ENCODE measurements around the gene PCCA.

PCCA gene

DNA sequence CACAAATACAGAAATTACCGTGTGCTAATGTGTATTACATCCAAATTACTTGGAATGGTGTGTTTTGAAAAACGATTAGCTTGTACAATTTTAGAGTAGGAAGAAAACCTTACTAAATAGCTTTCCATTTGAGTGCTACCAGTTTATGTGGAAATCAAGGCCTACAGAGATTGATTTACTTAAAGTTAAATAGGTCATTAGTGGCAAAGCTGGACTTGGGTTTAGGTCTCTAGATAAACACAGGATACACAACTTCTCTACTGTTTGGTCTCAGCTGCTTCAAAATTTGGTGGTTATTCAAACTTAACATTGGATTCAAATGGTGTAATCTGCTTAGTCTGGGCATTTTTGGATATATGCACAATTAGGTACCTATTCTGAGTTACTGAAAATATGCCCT, 21.4 kb downstream of the PCCA start:
- H3K4me1 Mint-ChIP-seq = peaks cover 8% of the 10 kb centered on the region
- ATAC-seq = no peak

DNA sequence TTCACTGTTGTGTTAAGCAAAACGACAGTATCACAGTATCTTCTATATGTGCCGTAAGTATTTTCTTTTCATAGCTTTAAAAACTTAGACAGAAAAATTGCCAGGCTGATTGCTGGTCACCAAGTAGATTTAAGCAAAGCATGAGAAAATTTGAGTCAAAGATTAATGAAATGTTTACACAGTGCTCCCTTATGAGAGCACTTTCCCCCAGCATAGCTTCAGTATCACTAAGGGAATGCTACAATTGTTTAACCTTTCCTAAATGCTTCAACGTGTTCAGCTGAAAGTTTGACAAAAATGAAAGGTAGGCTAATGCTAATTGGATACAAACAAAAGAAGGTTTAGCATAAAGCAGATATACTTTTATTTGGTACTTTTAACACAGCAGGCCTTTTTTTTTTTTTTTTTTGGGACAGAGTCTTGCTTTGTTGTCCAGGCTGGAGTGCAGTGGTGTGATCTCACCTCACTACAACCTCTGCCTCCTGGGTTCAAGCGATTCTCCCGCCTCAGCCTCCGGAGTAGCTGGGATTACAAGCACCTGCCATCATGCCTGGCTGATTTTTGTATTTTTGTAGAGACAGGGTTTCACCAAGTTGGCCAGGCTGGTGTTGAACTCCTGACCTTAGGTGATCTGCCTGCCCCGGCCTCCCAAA, 23.4 kb downstream of the PCCA start:
- peaks cover 15% of the 10 kb centered on the region for H3K4me1 Mint-ChIP-seq
- no peaks in the 10 kb centered on the region for H3K27me3 Mint-ChIP-seq
- no peak overlapping the region for H3K4me3 Mint-ChIP-seq
- ATAC-seq (no peak), DNase-seq (no peak)
- no peaks in the 10 kb centered on the region for H3K9me3 Mint-ChIP-seq
- H3K36me3 Mint-ChIP-seq (ENCODE audit: low read depth) = peaks cover 8% of the 10 kb centered on the region
- H3K27ac Mint-ChIP-seq = no peak overlapping the region

More for the DNA sequence above, 21.4 kb downstream of the PCCA start:
- Mint-ChIP-seq H3K27ac (no peak overlapping the region), H3K9me3 (no peaks in the 10 kb centered on the region), H3K4me3 (no peak overlapping the region), H3K27me3 (no peaks in the 10 kb centered on the region), H3K36me3 (ENCODE audit: low read depth) (peaks cover 8% of the 10 kb centered on the region)
- no peak for DNase-seq

DNA sequence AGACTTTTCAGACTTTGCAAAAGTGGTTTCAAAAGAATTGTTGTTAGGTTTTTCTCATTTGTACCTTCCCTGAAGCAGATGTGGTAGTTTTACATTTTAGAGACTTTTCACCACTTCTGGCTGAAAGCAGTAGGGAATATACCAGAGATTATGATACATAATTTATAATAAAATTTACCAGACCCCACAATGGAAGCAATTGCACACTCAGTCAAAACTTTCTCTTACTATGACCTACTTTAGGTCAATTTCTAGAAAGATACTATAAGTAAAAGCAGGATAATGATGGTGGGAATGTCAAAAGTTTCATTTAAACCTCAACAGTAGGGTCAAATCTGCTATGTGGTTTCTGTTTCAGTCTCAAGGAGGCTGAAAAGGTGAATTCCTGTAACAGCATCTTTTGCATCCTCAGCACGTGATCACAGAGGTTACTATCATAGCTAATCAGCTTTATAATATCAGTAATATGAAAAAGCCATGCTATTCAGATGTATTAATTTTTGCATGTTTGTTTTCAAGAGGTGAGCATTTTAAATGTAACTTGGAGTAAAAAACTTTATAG, 26.9 kb downstream of the PCCA start:
- Mint-ChIP-seq H3K27me3 (no peaks in the 10 kb centered on the region), H3K27ac (no peak overlapping the region), H3K36me3 (ENCODE audit: low read depth) (peaks cover 22% of the 10 kb centered on the region), H3K9me3 (no peaks in the 10 kb centered on the region), H3K4me1 (peaks cover 13% of the 10 kb centered on the region), H3K4me3 (no peak overlapping the region)
- no peak for DNase-seq
- ATAC-seq = no peak

DNA sequence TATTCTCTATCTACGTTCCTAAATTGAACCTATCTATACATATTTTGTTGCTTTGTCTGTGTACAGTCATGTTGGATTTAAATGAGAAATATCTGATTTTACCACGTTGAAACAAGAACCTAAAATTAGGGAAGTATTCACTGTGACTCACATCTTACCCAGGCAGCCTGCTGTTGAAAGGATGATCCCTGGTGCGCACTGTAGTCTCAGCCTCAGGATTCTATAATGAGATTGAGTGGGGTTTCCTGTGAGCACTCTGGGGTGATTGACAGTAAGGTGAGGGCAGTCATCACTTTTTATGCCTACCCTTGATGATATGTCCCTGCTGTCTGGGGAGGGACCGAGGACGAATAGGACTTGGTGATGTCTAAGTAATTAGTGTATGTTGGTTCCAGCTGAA, 35.4 kb downstream of the PCCA start:
- H3K27ac Mint-ChIP-seq = no peak overlapping the region
- H3K9me3 Mint-ChIP-seq = peaks cover 17% of the 10 kb centered on the region
- no peak for DNase-seq
- H3K36me3 Mint-ChIP-seq (ENCODE audit: low read depth) = peaks cover 28% of the 10 kb centered on the region
- H3K4me1 Mint-ChIP-seq = peaks cover 8% of the 10 kb centered on the region
- H3K4me3 Mint-ChIP-seq = no peak overlapping the region
- no peak for ATAC-seq
- H3K27me3 Mint-ChIP-seq = no peaks in the 10 kb centered on the region

GRCh38 chr13:100125946-100126345, 37.1 kb downstream of the PCCA start:
- H3K9me3 Mint-ChIP-seq = peaks cover 17% of the 10 kb centered on the region
- H3K4me1 Mint-ChIP-seq = peaks cover 19% of the 10 kb centered on the region
- DNase-seq = no peak
- no peak for ATAC-seq
- H3K36me3 Mint-ChIP-seq (ENCODE audit: low read depth) = peaks cover 18% of the 10 kb centered on the region
- H3K4me3 Mint-ChIP-seq = no peak overlapping the region
- no peak overlapping the region for H3K27ac Mint-ChIP-seq
- no peaks in the 10 kb centered on the region for H3K27me3 Mint-ChIP-seq

GRCh38 chr13:100128373-100128772, 39.5 kb downstream of the PCCA start:
- DNase-seq (no peak), ATAC-seq (no peak)
- Mint-ChIP-seq H3K27me3 (no peaks in the 10 kb centered on the region), H3K4me1 (peaks cover 28% of the 10 kb centered on the region), H3K27ac (no peak overlapping the region), H3K36me3 (ENCODE audit: low read depth) (peaks cover 7% of the 10 kb centered on the region), H3K4me3 (no peak overlapping the region), H3K9me3 (peaks cover 4% of the 10 kb centered on the region)

DNA sequence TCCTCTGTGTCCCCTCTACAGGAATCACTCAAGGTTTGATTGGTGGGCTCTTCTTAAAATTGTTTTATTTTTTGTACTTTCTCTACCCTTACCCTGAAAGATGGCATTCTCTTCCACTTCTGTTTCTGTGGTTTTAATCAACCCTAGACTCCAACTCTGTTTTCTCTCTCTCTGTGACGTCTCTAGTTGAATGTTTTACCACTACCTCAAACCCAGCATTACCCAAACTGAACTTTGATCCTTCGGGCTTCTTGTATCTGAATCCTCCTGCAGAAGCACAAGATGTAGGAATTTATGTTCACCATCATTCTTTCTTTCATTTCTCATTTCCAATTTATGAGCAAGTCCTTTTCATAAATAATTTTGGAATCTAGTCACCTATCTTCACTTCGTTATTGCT, 39.9 kb downstream of the PCCA start:
- Mint-ChIP-seq H3K9me3 (peaks cover 4% of the 10 kb centered on the region), H3K27ac (no peak overlapping the region), H3K27me3 (no peaks in the 10 kb centered on the region), H3K4me1 (peaks cover 28% of the 10 kb centered on the region), H3K36me3 (ENCODE audit: low read depth) (peaks cover 7% of the 10 kb centered on the region), H3K4me3 (no peak overlapping the region)
- no peak for ATAC-seq
- DNase-seq = no peak

DNA sequence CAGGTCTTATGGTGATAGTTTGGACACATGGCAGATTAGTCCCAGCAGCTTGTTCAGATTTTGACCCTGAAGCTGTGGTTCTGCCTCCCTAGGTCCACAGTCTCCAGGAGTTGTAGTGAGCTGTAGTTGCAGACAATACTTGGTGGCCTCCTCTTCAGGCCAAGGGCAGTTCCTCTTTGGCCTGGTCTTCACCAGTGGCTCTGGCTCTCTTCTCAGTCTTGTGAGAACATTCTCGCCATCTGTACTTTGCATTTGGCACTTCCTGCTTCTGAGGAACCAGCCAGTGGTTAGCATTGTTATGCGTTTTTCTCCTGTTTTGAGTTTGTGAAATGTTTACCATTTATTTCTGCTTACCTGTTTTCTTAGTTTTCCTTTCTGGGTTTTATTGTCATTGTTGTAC, 40.7 kb downstream of the PCCA start:
- H3K27me3 Mint-ChIP-seq = no peaks in the 10 kb centered on the region
- DNase-seq = no peak
- ATAC-seq = no peak
- H3K9me3 Mint-ChIP-seq = peaks cover 4% of the 10 kb centered on the region
- peaks cover 28% of the 10 kb centered on the region for H3K4me1 Mint-ChIP-seq
- no peak overlapping the region for H3K4me3 Mint-ChIP-seq
- H3K27ac Mint-ChIP-seq = no peak overlapping the region
- peaks cover 8% of the 10 kb centered on the region for H3K36me3 Mint-ChIP-seq (ENCODE audit: low read depth)

DNA sequence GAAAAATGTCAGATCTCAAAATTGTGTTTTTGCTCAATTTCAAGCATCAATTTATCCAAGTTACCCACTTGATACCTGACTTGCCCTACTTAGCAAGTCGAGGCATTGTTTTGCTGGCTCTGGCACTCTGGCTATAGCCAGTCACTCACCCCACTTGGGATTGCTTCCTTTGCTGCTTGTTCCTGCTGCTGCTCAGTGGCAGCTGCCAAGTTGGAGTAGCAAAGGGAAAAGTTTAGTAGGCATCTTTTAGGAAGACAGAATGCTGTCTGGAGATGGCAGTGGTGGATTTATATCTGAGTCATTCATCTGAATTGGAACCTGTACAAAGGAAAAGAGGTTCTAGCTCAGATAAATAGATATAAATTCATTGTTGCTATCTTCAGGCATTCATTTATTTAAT, 41.2 kb downstream of the PCCA start:
- H3K4me1 Mint-ChIP-seq = peaks cover 28% of the 10 kb centered on the region
- no peak overlapping the region for H3K27ac Mint-ChIP-seq
- no peaks in the 10 kb centered on the region for H3K27me3 Mint-ChIP-seq
- ATAC-seq (no peak), DNase-seq (no peak)
- peaks cover 4% of the 10 kb centered on the region for H3K9me3 Mint-ChIP-seq
- peaks cover 8% of the 10 kb centered on the region for H3K36me3 Mint-ChIP-seq (ENCODE audit: low read depth)
- no peak overlapping the region for H3K4me3 Mint-ChIP-seq

GRCh38 chr13:100130930-100131511, 42.1 kb downstream of the PCCA start:
- DNase-seq (no peak), ATAC-seq (no peak)
- no peak overlapping the region for H3K27ac Mint-ChIP-seq
- H3K9me3 Mint-ChIP-seq = peaks cover 4% of the 10 kb centered on the region
- H3K27me3 Mint-ChIP-seq = no peaks in the 10 kb centered on the region
- peaks cover 8% of the 10 kb centered on the region for H3K36me3 Mint-ChIP-seq (ENCODE audit: low read depth)
- no peak overlapping the region for H3K4me3 Mint-ChIP-seq
- H3K4me1 Mint-ChIP-seq = peaks cover 28% of the 10 kb centered on the region

GRCh38 chr13:100131863-100132574, 43.1 kb downstream of the PCCA start:
- ATAC-seq = peak; percentile 93
- H3K9me3 Mint-ChIP-seq = peaks cover 4% of the 10 kb centered on the region
- DNase-seq = peak; percentile 16
- H3K4me1 Mint-ChIP-seq = peaks cover 28% of the 10 kb centered on the region
- peaks cover 8% of the 10 kb centered on the region for H3K36me3 Mint-ChIP-seq (ENCODE audit: low read depth)
- H3K27me3 Mint-ChIP-seq = no peaks in the 10 kb centered on the region
- no peak overlapping the region for H3K27ac Mint-ChIP-seq
- no peak overlapping the region for H3K4me3 Mint-ChIP-seq

- no peak overlapping the region for H3K4me3 Mint-ChIP-seq
- no peaks in the 10 kb centered on the region for H3K27me3 Mint-ChIP-seq
- DNase-seq (no peak), ATAC-seq (no peak)
- H3K4me1 Mint-ChIP-seq = peaks cover 17% of the 10 kb centered on the region
- peak overlapping the region; percentile 24 for H3K27ac Mint-ChIP-seq
- H3K36me3 Mint-ChIP-seq (ENCODE audit: low read depth) = peaks cover 16% of the 10 kb centered on the region
- peaks cover 7% of the 10 kb centered on the region for H3K9me3 Mint-ChIP-seq
Measured at GRCh38 chr13:100138859-100139491, 50.1 kb downstream of the PCCA start.

DNA sequence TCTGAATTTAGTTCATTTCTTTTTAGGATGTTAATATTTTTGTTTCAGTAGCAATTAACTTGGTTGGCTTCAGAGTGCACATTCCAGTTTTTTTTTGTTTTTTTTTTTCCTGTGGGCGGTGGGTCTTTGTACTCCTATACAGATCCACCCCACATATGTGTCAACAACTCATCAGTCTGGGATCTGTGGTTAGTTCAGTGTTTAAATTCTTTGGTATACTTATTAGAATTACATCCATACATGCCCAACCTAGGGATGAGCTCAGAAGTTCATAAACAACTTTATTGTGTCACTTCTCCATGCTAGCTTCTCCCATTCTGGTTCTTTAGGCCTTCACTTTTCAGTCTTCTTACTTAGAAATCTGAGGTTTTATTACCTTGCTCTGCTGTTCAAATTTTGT, 50.9 kb downstream of the PCCA start:
- DNase-seq = no peak
- ATAC-seq = no peak
- Mint-ChIP-seq H3K4me3 (no peak overlapping the region), H3K36me3 (ENCODE audit: low read depth) (peaks cover 17% of the 10 kb centered on the region), H3K27me3 (no peaks in the 10 kb centered on the region), H3K27ac (no peak overlapping the region), H3K4me1 (peaks cover 17% of the 10 kb centered on the region), H3K9me3 (peaks cover 10% of the 10 kb centered on the region)

DNA sequence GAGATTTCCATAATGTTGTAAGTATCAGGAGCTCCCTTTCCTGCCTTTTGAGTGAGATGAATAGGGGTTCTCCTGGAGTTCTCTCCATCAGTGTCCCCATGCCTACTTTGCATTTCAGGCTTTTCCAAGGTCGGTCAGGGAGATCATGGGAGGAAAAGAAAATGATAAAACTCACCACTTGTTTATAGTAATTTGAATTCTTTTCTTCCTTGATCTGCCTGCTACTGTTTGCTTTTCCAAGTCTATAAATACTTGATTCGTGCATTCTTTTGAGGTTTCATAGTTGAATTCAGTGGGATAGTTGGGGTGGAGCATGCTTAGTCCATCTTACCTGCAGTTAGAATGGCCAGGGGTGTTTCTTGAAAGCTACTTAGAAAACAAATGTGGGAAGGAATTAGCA, 51.5 kb downstream of the PCCA start:
- Mint-ChIP-seq H3K36me3 (ENCODE audit: low read depth) (peaks cover 21% of the 10 kb centered on the region), H3K9me3 (peaks cover 11% of the 10 kb centered on the region), H3K27me3 (no peaks in the 10 kb centered on the region), H3K27ac (no peak overlapping the region), H3K4me3 (no peak overlapping the region), H3K4me1 (peaks cover 17% of the 10 kb centered on the region)
- no peak for ATAC-seq
- DNase-seq = no peak
